ENCODE results near the gene SYT8. TPM values are rescaled to one million over a fixed set of nuclear protein-coding genes. Genes with fewer than 3 reads are reported as not detected.

The SYT8 gene
- total RNA-seq, 1 donor, result not detected

- no peak for TF ChIP-seq CTCF (IDR thresholded peaks at IDR 0.05; ENCODE audit: insufficient read depth, low read length)
- H3K4me3 ChIP-seq (ENCODE audit: low read depth, low read length), result no peak within 1 kb of the TSS
- no peak for DNase-seq (ENCODE audit: low read depth)
These were observed 18.1 kb downstream of the SYT8 start, which contains the start of gene LSP1 for GRCh38 chr11:1852877-1853276. Gene LSP1, plus strand, starts transcription at chr11:1853084. Its CDS starts 61 bp downstream, at chr11:1853145.

- H3K4me3 ChIP-seq (ENCODE audit: low read depth, low read length), result no peak overlapping the region
- DNase-seq (ENCODE audit: low read depth), result no peak
- no peak for TF ChIP-seq CTCF (IDR thresholded peaks at IDR 0.05; ENCODE audit: insufficient read depth, low read length)
These were observed 18.8 kb downstream of the SYT8 start for GRCh38 chr11:1853376-1854131.

- no peak overlapping the region for H3K4me3 ChIP-seq (ENCODE audit: low read depth, low read length)
- no peak for TF ChIP-seq CTCF (IDR thresholded peaks at IDR 0.05; ENCODE audit: insufficient read depth, low read length)
- no peak for DNase-seq (ENCODE audit: low read depth)
These were observed 19.6 kb downstream of the SYT8 start for GRCh38 chr11:1854132-1854948.

GRCh38 chr11:1854949-1855885, 20.4 kb downstream of the SYT8 start:
- DNase-seq (ENCODE audit: low read depth), result no peak
- no peak overlapping the region for H3K4me3 ChIP-seq (ENCODE audit: low read depth, low read length)
- TF ChIP-seq CTCF (IDR thresholded peaks at IDR 0.05; ENCODE audit: insufficient read depth, low read length), result no peak

GRCh38 chr11:1855886-1856265, 21.1 kb downstream of the SYT8 start:
- TF ChIP-seq CTCF (IDR thresholded peaks at IDR 0.05; ENCODE audit: insufficient read depth, low read length), result no peak
- H3K4me3 ChIP-seq (ENCODE audit: low read depth, low read length), result no peak overlapping the region

GRCh38 chr11:1856306-1857005, 21.7 kb downstream of the SYT8 start:
- TF ChIP-seq CTCF (IDR thresholded peaks at IDR 0.05; ENCODE audit: insufficient read depth, low read length), result no peak
- DNase-seq (ENCODE audit: low read depth), result no peak
- H3K4me3 ChIP-seq (ENCODE audit: low read depth, low read length), result no peak overlapping the region

More at GRCh38 chr11:1855886-1856265, 21.1 kb downstream of the SYT8 start:
- DNase-seq (ENCODE audit: low read depth), result no peak

Data from fibroblast of the aortic adventitia (primary cell).